ENCODE measurements around the gene SAFB.

The SAFB gene

GRCh38 chr19:5695649-5696195 lies 72.8 kb downstream of the SAFB start:
- no peak for TF ChIP-seq CTCF (IDR thresholded peaks at IDR 0.05; ENCODE audit: low read depth, low read length)
- DNase-seq (ENCODE audit: low read depth, low spot score) = no peak
- in situ Hi-C loops (cut with HindIII; ENCODE audit: low sequenced_read_pairs) = no loop called here
- no peak overlapping the region for H3K4me3 ChIP-seq (ENCODE audit: low read depth, low read length)

- TF ChIP-seq CTCF (IDR thresholded peaks at IDR 0.05; ENCODE audit: low read depth, low read length) = no peak
- in situ Hi-C loops (cut with HindIII; ENCODE audit: low sequenced_read_pairs) = no loop called here
- H3K4me3 ChIP-seq (ENCODE audit: low read depth, low read length) = no peak overlapping the region
- no peak for DNase-seq (ENCODE audit: low read depth, low spot score)
These were observed 73.5 kb downstream of the SAFB start for GRCh38 chr19:5696196-5697021.

- no peak for DNase-seq (ENCODE audit: low read depth, low spot score)
- no peak overlapping the region for H3K4me3 ChIP-seq (ENCODE audit: low read depth, low read length)
- no peak for TF ChIP-seq CTCF (IDR thresholded peaks at IDR 0.05; ENCODE audit: low read depth, low read length)
- in situ Hi-C loops (cut with HindIII; ENCODE audit: low sequenced_read_pairs) = no loop called here
These were observed 74.4 kb downstream of the SAFB start for GRCh38 chr19:5697022-5697889.

DNA sequence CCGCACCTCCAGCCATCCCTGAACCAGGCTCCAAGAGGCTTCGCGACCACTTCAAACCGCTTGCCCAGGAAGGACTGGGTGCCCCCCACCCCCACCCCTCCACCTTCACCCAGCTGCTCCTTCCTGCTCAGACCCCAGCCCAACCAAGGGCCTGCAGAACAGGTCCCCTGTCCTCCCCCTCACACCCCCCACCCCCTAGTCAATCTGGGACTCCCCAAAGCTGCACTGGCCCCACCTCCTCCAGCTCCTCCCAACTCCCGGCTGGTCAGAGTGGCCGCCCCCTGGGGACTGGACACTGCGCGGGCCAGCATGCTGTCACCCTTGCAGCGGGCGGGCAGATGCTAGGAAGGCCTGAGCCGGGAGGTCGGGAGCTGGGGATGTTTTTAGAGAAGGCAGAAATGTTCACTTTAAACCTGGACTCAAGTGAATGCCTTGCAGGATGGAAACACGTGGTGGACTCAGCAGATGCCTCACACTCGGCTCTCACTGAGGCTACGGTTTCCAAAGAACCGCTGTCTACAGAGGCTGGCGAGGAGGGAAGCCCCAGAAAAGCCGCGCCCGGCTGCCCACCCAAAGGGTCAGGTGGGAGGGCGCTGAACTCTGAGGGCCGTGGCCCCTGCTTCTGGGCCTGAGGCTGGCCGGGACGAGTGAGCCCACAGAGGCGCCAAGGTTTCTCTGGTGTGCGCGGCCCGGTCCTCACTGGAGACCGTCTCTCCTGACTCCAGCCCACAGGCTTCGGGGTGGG lies 75.2 kb downstream of the SAFB start:
- in situ Hi-C loops (cut with HindIII; ENCODE audit: low sequenced_read_pairs) = no loop called here
- TF ChIP-seq CTCF (IDR thresholded peaks at IDR 0.05; ENCODE audit: low read depth, low read length) = no peak
- H3K4me3 ChIP-seq (ENCODE audit: low read depth, low read length) = no peak overlapping the region
- no peak for DNase-seq (ENCODE audit: low read depth, low spot score)

GRCh38 chr19:5698635-5699422 lies 75.9 kb downstream of the SAFB start:
- DNase-seq (ENCODE audit: low read depth, low spot score) = no peak
- in situ Hi-C loops (cut with HindIII; ENCODE audit: low sequenced_read_pairs) = no loop called here
- no peak overlapping the region for H3K4me3 ChIP-seq (ENCODE audit: low read depth, low read length)
- TF ChIP-seq CTCF (IDR thresholded peaks at IDR 0.05; ENCODE audit: low read depth, low read length) = no peak
